Fibroblast of skin of right quadriceps (primary cell): ENCODE measurements around the gene NADK2.
"Not testable (repeated sequence)": the region's sequence is repeated elsewhere in the genome, so short reads cannot be mapped to it uniquely, and the experiment has no call there.

ENCODE experiments used
- DNase-seq: peaks from one replicate; pipeline ENCODE4 v3.0.0-alpha.2; 2013

Gene NADK2

GRCh38 chr5:36205329-36205728 is 36.4 kb downstream of the NADK2 start:
- no peak for DNase-seq

GRCh38 chr5:36202521-36202961 is 39.2 kb downstream of the NADK2 start:
- DNase-seq, result peak; percentile 28

GRCh38 chr5:36200513-36200912 is 41.2 kb downstream of the NADK2 start:
- peak; percentile 37 for DNase-seq

GRCh38 chr5:36199620-36200019 is 42.1 kb downstream of the NADK2 start:
- peak; percentile 35 for DNase-seq

- not testable (repeated sequence) for DNase-seq
These were observed 42.9 kb downstream of the NADK2 start for GRCh38 chr5:36198783-36199182.

- DNase-seq, result no peak
These were observed 43.4 kb downstream of the NADK2 start for GRCh38 chr5:36198281-36198680.

GRCh38 chr5:36193746-36194145 is 48.0 kb downstream of the NADK2 start:
- DNase-seq, result no peak

- not testable (repeated sequence) for DNase-seq
These were observed 57.3 kb downstream of the NADK2 start for GRCh38 chr5:36184408-36184807.

GRCh38 chr5:36181774-36182173 is 60.0 kb downstream of the NADK2 start:
- no peak for DNase-seq

- no peak for DNase-seq
These were observed 61.0 kb downstream of the NADK2 start for GRCh38 chr5:36180556-36181350.

GRCh38 chr5:36179950-36180349 is 61.8 kb downstream of the NADK2 start:
- no peak for DNase-seq

GRCh38 chr5:36178524-36178890 is 63.2 kb downstream of the NADK2 start:
- DNase-seq, result no peak

GRCh38 chr5:36177715-36178523 is 63.8 kb downstream of the NADK2 start:
- DNase-seq, result peak; percentile 36

GRCh38 chr5:36177154-36177553 is 64.6 kb downstream of the NADK2 start:
- DNase-seq, result no peak

- no peak for DNase-seq
These were observed 66.7 kb downstream of the NADK2 start for GRCh38 chr5:36175043-36175442.

- DNase-seq, result no peak
These were observed 67.6 kb downstream of the NADK2 start for GRCh38 chr5:36174119-36174518.

GRCh38 chr5:36173426-36173825 is 68.3 kb downstream of the NADK2 start:
- no peak for DNase-seq

GRCh38 chr5:36172599-36172998 is 69.1 kb downstream of the NADK2 start:
- no peak for DNase-seq

GRCh38 chr5:36170832-36171424 is 70.8 kb downstream of the NADK2 start:
- DNase-seq, result no peak

- DNase-seq, result no peak
These were observed 73.0 kb downstream of the NADK2 start for GRCh38 chr5:36168737-36169136.

- no peak for DNase-seq
These were observed 77.3 kb downstream of the NADK2 start for GRCh38 chr5:36164461-36164860.

GRCh38 chr5:36162810-36163486 is 78.8 kb downstream of the NADK2 start:
- no peak for DNase-seq

- DNase-seq, result no peak
These were observed 80.4 kb downstream of the NADK2 start for GRCh38 chr5:36161361-36161760.
